Measurements from ENCODE around the gene JPH2.

JPH2 gene

DNA sequence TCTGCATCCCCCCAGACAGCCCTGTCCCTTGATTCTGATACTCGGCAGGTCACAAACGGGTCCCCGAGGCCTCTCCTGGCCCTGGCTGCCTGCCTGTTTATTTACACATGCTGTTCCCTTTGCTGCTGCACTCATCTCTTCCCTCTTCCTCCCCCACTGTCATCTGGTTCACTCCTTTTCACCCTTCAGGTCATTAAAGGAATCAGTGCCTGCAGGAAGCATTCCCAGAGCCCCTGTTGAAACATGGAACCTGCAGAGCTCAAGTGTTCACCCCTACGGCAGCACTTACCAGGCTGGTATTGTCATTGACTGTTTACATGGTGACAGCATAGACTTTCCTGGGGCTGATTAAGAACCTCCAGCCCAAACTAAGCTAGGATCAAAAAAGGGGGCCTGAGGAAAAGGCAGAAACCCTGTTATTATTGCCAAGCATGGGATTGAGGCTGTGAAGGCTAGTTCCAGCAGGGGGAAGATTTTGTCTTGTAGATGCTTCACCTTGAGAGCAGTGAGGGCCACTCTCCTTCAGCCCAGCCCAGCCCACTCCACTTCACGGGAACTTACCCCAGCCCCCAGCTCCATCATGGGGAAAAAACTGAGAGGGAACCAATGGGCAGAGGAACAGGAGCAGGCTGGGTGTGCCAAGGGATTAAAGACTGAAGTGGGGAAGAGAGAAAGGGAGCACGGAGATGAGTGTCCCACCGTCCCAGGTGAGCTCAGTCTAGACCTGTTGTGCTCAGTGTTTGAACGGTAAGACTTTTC, 73.2 kb downstream of the JPH2 start:
- Mint-ChIP-seq H3K36me3 (ENCODE audit: insufficient read depth) (peaks cover 4% of the 10 kb centered on the region), H3K27me3 (peaks cover 53 to 99% of the 10 kb centered on the region in 2 donors), H3K27ac (no peak overlapping the region), H3K9me3 (no peaks in the 10 kb centered on the region), H3K4me1 (ENCODE audit: low read depth in 2 of 2) (peaks cover 0 to 4% of the 10 kb centered on the region in 2 donors), H3K4me3 (no peak overlapping the region)
- DNase-seq (no peak), ATAC-seq (replicated peaks) (no peak)

DNA sequence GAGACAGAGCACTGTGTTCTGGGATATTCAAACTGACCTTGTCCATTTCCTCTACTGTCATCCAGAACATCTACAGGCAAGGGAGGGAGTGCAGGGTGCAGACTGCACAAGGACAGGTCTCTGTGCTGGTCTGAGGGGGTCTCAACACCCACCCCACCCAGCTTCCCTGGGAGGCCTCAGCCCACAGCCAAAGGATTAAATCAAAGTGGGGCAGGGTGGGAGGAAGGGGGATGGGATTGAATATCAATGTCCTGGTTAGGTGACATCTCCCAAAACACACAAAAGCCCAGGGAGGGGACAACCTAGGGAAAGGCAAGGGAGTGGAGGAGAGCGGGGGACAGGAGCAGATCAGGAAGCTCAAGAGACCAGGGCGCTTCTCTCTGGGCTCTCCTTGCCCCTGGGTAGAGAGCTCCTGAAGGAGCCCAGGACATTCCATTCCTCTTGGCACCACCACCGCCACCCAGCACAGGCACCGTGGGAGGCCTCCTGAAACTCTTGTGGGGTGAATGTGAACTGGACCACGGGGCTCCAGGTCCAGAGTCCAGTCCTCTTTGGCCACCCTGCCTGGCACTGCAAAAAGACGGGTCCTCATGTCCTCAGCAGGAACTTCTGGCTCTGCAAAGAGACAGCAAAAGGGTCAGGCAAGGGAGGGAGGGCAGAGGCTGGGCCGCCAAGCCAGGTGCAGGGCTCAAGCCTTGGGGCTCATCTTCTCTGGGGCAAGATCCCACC, 73.9 kb downstream of the JPH2 start:
- peaks cover 0 to 4% of the 10 kb centered on the region in 2 donors for H3K4me1 Mint-ChIP-seq (ENCODE audit: low read depth in 2 of 2)
- no peaks in the 10 kb centered on the region for H3K36me3 Mint-ChIP-seq (ENCODE audit: insufficient read depth)
- H3K9me3 Mint-ChIP-seq: no peaks in the 10 kb centered on the region
- no peak overlapping the region for H3K4me3 Mint-ChIP-seq
- no peak overlapping the region for H3K27ac Mint-ChIP-seq
- H3K27me3 Mint-ChIP-seq: peaks cover 53 to 99% of the 10 kb centered on the region in 2 donors
- no peak for ATAC-seq (replicated peaks)
- no peak for DNase-seq

GRCh38 chr20:44112456-44112855, 74.5 kb downstream of the JPH2 start:
- Mint-ChIP-seq H3K27ac (no peak overlapping the region), H3K9me3 (peaks cover 0 to 1% of the 10 kb centered on the region in 2 donors), H3K27me3 (peaks cover 53 to 99% of the 10 kb centered on the region in 2 donors), H3K36me3 (ENCODE audit: insufficient read depth) (no peaks in the 10 kb centered on the region), H3K4me3 (no peak overlapping the region), H3K4me1 (ENCODE audit: low read depth in 2 of 2) (peaks cover 0 to 4% of the 10 kb centered on the region in 2 donors)
- DNase-seq (no peak), ATAC-seq (replicated peaks) (no peak)

DNA sequence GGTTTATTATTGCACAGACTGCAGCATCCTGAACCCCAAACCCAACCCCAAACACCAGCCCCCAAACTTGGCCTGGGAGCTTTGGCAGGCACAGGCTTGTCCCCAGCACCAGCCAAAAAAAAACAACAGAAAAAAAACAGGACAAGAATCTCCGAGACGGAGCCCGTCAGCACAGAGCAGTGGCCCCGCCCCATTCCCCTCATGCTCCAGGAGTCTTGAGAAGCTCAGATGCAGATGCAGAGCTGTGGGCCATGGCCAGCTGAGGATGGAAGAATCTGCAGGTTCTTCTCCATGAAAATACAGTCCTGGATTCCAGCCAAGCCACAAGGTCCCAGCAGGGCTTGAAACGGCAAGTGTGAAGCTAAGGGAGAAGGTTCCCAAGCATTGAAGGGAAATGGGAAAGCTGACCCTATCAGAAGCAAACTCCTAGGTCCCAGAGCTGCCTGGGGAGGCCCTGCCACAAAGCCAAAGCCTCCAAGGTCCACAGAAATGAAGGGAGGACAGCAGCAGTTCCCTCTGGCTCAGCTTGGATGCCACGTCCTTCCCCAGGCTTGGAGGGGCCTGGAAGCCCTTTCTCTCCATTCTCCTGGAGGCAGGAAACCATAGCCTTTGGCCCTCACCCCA, 75.2 kb downstream of the JPH2 start:
- Mint-ChIP-seq H3K9me3 (peaks cover 0 to 2% of the 10 kb centered on the region in 2 donors), H3K27ac (no peak overlapping the region), H3K4me3 (no peak overlapping the region), H3K27me3 (peaks cover 55 to 99% of the 10 kb centered on the region in 2 donors), H3K4me1 (ENCODE audit: low read depth in 2 of 2) (peaks cover 0 to 4% of the 10 kb centered on the region in 2 donors), H3K36me3 (ENCODE audit: insufficient read depth) (no peaks in the 10 kb centered on the region)
- ATAC-seq (replicated peaks): no peak
- DNase-seq: no peak

DNA sequence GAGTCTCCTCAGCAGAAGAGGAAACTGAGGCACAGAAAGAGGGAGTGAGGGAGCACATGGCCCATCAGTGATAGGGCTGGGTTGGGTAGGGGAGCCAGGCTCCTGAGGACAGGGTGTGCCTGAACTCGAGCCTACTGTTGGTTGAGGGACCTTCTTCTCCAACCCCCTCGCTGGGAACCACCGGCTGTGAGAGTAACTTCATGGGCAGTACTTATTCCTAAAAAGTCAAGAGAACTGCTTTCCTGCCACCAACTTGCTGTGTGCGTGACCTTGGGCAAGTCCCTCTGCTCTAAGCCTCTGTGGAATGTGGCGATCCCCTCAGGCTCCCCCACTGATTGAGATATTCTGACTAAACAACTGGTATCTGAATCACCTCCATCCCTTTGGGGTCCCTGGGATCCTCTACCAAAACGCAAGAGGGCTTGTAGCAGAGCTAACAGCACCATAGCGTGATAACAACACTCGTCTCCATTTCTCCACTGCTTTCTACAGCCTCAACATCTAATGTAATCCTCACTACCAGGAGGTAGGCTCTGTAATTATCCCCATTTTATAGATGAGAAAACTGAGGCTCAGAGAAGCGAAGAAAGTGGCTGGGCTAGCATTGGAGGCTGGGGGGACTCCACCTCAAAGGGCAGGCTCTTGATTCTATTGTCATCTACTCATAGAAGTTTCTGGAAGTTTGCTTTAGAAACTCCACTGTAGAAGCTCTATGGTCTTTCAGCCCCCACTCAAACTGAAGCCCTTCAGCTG, 76.0 kb downstream of the JPH2 start:
- ATAC-seq (replicated peaks) (no peak), DNase-seq (no peak)
- Mint-ChIP-seq H3K4me3 (no peak overlapping the region), H3K9me3 (peaks cover 0 to 2% of the 10 kb centered on the region in 2 donors), H3K36me3 (ENCODE audit: insufficient read depth) (no peaks in the 10 kb centered on the region), H3K27ac (no peak overlapping the region), H3K27me3 (peaks cover 57 to 99% of the 10 kb centered on the region in 2 donors), H3K4me1 (ENCODE audit: low read depth in 2 of 2) (no peaks in the 10 kb centered on the region)

GRCh38 chr20:44109951-44110361, 77.0 kb downstream of the JPH2 start:
- Mint-ChIP-seq H3K4me1 (ENCODE audit: low read depth in 2 of 2) (no peaks in the 10 kb centered on the region), H3K36me3 (ENCODE audit: insufficient read depth) (no peaks in the 10 kb centered on the region)

DNA sequence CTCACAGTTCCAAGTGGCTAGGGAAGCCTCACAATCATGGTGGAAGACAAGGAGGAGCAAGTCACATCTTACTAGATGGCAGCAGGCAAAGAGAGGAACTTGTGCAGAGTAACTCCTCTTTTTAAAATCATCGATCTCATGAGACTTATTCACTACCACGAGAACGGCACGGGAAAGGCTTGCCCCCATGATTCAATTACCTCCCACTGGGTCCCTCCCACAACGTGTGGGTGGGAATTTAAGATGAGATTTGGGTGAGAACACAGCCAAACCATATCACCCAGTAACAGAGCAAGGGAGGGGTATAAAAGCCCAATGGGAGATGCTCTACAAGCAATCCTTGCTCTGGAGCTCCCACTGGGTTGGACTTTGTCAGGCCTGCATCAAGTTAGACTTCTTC, 80.4 kb downstream of the JPH2 start:
- no peaks in the 10 kb centered on the region for H3K4me1 Mint-ChIP-seq (ENCODE audit: low read depth in 2 of 2)
- H3K9me3 Mint-ChIP-seq: peaks cover 0 to 2% of the 10 kb centered on the region in 2 donors
- peaks cover 79 to 100% of the 10 kb centered on the region in 2 donors for H3K27me3 Mint-ChIP-seq
- no peak overlapping the region for H3K27ac Mint-ChIP-seq
- no peaks in the 10 kb centered on the region for H3K36me3 Mint-ChIP-seq (ENCODE audit: insufficient read depth)
- no peak overlapping the region for H3K4me3 Mint-ChIP-seq
- DNase-seq (no peak), ATAC-seq (replicated peaks) (no peak)

More at GRCh38 chr20:44109951-44110361, 77.0 kb downstream of the JPH2 start:
- H3K27ac Mint-ChIP-seq: no peak overlapping the region
- H3K9me3 Mint-ChIP-seq: peaks cover 0 to 2% of the 10 kb centered on the region in 2 donors
- ATAC-seq (replicated peaks) (no peak), DNase-seq (no peak)
- peaks cover 61 to 100% of the 10 kb centered on the region in 2 donors for H3K27me3 Mint-ChIP-seq
- no peak overlapping the region for H3K4me3 Mint-ChIP-seq

- no peak for ATAC-seq (replicated peaks)
- H3K4me3 Mint-ChIP-seq: no peak overlapping the region
- H3K9me3 Mint-ChIP-seq: peaks cover 0 to 2% of the 10 kb centered on the region in 2 donors
- DNase-seq: no peak
- H3K27me3 Mint-ChIP-seq: peaks cover 91 to 100% of the 10 kb centered on the region in 2 donors
- no peaks in the 10 kb centered on the region for H3K36me3 Mint-ChIP-seq (ENCODE audit: insufficient read depth)
- no peaks in the 10 kb centered on the region for H3K4me1 Mint-ChIP-seq (ENCODE audit: low read depth in 2 of 2)
- H3K27ac Mint-ChIP-seq: no peak overlapping the region
Observed at GRCh38 chr20:44104798-44105517, 82.0 kb downstream of the JPH2 start.

DNA sequence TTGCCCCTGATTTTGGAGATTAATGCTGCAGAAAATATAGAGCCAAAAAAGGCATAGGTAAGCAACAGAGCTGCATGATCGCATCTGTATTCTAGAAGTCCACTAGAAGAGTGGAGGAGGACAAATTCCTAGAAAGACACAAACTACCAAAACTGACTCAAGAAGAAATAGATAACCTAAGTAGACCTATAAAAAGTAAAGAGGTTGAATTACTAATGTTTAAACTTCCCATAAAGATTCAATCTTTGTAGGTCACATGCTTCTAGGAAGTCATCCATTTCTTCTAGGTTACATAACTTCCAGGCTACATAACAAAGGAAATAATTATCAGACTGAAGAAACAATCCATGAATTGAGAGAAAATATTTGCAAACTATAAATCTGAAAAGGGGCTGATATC, 84.4 kb downstream of the JPH2 start:
- DNase-seq (no peak), ATAC-seq (replicated peaks) (no peak)
- H3K4me3 Mint-ChIP-seq: no peak overlapping the region
- H3K27ac Mint-ChIP-seq: no peak overlapping the region
- peaks cover 0 to 2% of the 10 kb centered on the region in 2 donors for H3K9me3 Mint-ChIP-seq
- H3K27me3 Mint-ChIP-seq: peaks cover 90 to 100% of the 10 kb centered on the region in 2 donors
- no peaks in the 10 kb centered on the region for H3K4me1 Mint-ChIP-seq (ENCODE audit: low read depth in 2 of 2)
- H3K36me3 Mint-ChIP-seq (ENCODE audit: insufficient read depth): peaks cover 1% of the 10 kb centered on the region

DNA sequence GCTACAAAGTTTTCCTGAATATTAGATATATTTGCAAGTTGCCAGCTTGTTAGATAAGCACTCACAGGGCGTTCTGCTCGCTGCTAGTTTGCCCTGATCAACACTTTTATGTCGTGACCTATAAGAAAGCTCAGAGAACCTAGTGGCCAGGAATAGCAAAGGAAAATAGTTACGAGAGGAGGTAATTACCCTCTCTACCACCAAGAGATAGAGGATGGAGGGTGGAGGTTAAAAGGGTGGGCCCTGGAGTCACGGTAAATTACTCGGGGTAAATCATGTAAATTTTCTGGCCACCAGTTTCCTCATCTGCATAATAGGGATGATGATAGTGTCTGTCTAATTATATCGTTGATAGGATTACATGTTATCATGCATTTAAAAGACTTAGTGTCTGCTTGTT, 87.2 kb downstream of the JPH2 start:
- H3K4me3 Mint-ChIP-seq: no peak overlapping the region
- no peak overlapping the region for H3K27ac Mint-ChIP-seq
- ATAC-seq (replicated peaks) (no peak), DNase-seq (no peak)
- H3K9me3 Mint-ChIP-seq: no peaks in the 10 kb centered on the region
- H3K4me1 Mint-ChIP-seq (ENCODE audit: low read depth in 2 of 2): no peaks in the 10 kb centered on the region
- peaks cover 66 to 99% of the 10 kb centered on the region in 2 donors for H3K27me3 Mint-ChIP-seq
- H3K36me3 Mint-ChIP-seq (ENCODE audit: insufficient read depth): peaks cover 2% of the 10 kb centered on the region

GRCh38 chr20:44098657-44099056, 88.3 kb downstream of the JPH2 start:
- Mint-ChIP-seq H3K27me3 (peaks cover 65 to 99% of the 10 kb centered on the region in 2 donors), H3K4me3 (no peak overlapping the region)

GRCh38 chr20:44098256-44098630, 88.7 kb downstream of the JPH2 start:
- Mint-ChIP-seq H3K27ac (no peak overlapping the region), H3K36me3 (ENCODE audit: insufficient read depth) (peaks cover 2% of the 10 kb centered on the region), H3K9me3 (no peaks in the 10 kb centered on the region), H3K27me3 (peaks cover 65 to 99% of the 10 kb centered on the region in 2 donors), H3K4me3 (no peak overlapping the region), H3K4me1 (ENCODE audit: low read depth in 2 of 2) (no peaks in the 10 kb centered on the region)
- no peak for ATAC-seq (replicated peaks)
- no peak for DNase-seq

More at GRCh38 chr20:44098657-44099056, 88.3 kb downstream of the JPH2 start:
- Mint-ChIP-seq H3K9me3 (no peaks in the 10 kb centered on the region), H3K4me1 (ENCODE audit: low read depth in 2 of 2) (no peaks in the 10 kb centered on the region), H3K36me3 (ENCODE audit: insufficient read depth) (peaks cover 2% of the 10 kb centered on the region), H3K27ac (no peak overlapping the region)
- DNase-seq (no peak), ATAC-seq (replicated peaks) (no peak)

All from effector memory CD8-positive, alpha-beta T cell (primary cell).